Heart right ventricle (tissue), 16 donors: ENCODE data around the gene RPL23. TPM values are rescaled to one million over a fixed set of nuclear protein-coding genes. Genes with fewer than 3 reads are reported as not detected.
A peak's percentile ranks its signal among the peaks of the same experiment; 100 is the strongest.
"Not testable (repeated sequence)": the region's sequence is repeated elsewhere in the genome, so short reads cannot be mapped to it uniquely, and the experiment has no call there.

Source experiments
- ATAC-seq, 8 donors: fragments of 200-7000 bp; cut with Tn5 transposase; one replicate each; pipeline ENCODE4 v1.9.1; 2020; ENCODE audit warnings: mild to moderate bottlenecking in 8 of 8, moderate library complexity in 8 of 8, moderate number of reproducible peaks in 1 of 8
- DNase-seq, 2 donors: peaks; one replicate each; pipeline ENCODE4 v3.0.0-alpha.2; 2020
- H3K27ac ChIP-seq, 10 donors: fragments of 200-600 bp; sonication (generic) in 2 of 10; one replicate each; pipeline versions ENCODE4 v1.5.0 to v1.8.0; 2020 to 2022; ENCODE audit warnings: mild to moderate bottlenecking in 3 of 10
- H3K27me3 ChIP-seq, 7 donors: fragments of 200-600 bp; one replicate each; pipeline ENCODE4 v1.8.0; 2021 to 2022; ENCODE audit warnings: mild to moderate bottlenecking in 2 of 7
- H3K36me3 ChIP-seq, 9 donors: fragments of 200-600 bp; sonication (generic) in 1 of 9; one replicate each; pipeline versions ENCODE4 v1.5.0 to v1.8.0; 2020 to 2022; ENCODE audit warnings: mild to moderate bottlenecking in 2 of 9
- H3K4me1 ChIP-seq, 9 donors: fragments of 200-600 bp; sonication (generic) in 1 of 9; one replicate each; pipeline versions ENCODE4 v1.5.0 to v1.8.0; 2020 to 2022; ENCODE audit warnings: mild to moderate bottlenecking in 4 of 9
- H3K4me3 ChIP-seq, 10 donors: fragments of 200-600 bp; sonication (generic) in 2 of 10; one replicate each; pipeline versions ENCODE4 v1.5.0 to v1.8.0; 2020 to 2022; ENCODE audit warnings: mild to moderate bottlenecking in 7 of 10, moderate library complexity in 2 of 10
- H3K9me3 ChIP-seq, 11 donors: fragments of 200-600 bp in 10 of 11; sonication (generic) in 2 of 11; one replicate each; pipeline versions ENCODE4 v1.5.0 to v1.8.0; 2013 to 2022; ENCODE audit warnings: mild to moderate bottlenecking in 2 of 11, control low read depth in 1 of 11, moderate library complexity in 1 of 11
- CTCF ChIP-seq, 9 donors: fragments of 200-600 bp; sonication (generic) in 2 of 9; IDR thresholded peaks; one replicate each; pipeline versions ENCODE4 v1.5.0 to v1.8.0; 2021 to 2022; ENCODE audit warnings: antibody characterized with exemption in 9 of 9, mild to moderate bottlenecking in 5 of 9, moderate library complexity in 1 of 9
- WGBS, 2 donors: extraction: QIAGEN DNeasy Blood & Tissue Kit; methylation state at CpG; one replicate each; pipeline ENCODE4 v1.1.7; 2013; ENCODE audit warnings: inconsistent platforms in 1 of 2; 5-methylcytosine and 5-hydroxymethylcytosine counted together
- intact Hi-C, 10 donors: fragments of 100-400 bp; cut with DNase I; formaldehyde crosslinking; loops; one replicate each; pipeline versions ENCODE4 v1.11.1 to v1.14.2; 2022
- polyA plus RNA-seq, 2 donors: library from polyadenylated mRNA; stranded (reverse); fragments of 200-250 nt; gene quantifications; one replicate each; pipeline ENCODE4 v1.2.3, GENCODE V29; 2013
- total RNA-seq, 10 donors: library from RNA; stranded (reverse); fragmentation: NEBNext Ultra II Directional in 3 of 10; extraction: Animal tissue kit (Norgen Biotek cat#: 25700) in 3 of 10; gene quantifications; one replicate each; pipeline versions ENCODE4 v1.2.1 to v1.2.4, GENCODE V29; 2021 to 2023
- donor health status: Arrhythmogenic right ventricular cardiomyopathy.
- donor health status: ischemic (EF 13 %, LVEDD 7.1; RV severe dilation, severe dysfunction).
- donor health status: healthy with polysubstance abuse.
- donor health status: DM: no; HTN: yes; CAD: no.
- donor health status: DM: no; HTN: no; CAD: no.
- donor health status: ischemic (EF 25% LVEDD 6.9; RV normal size, moderate dysfunction).
- donor health status: ischemic (EF 25% LVEDD 5.7; RV mildly dilated, moderate dysfunction).
- donor health status: healthy.
- donor health status: DM: yes; HTN: yes; CAD: no.
- donor health status: Ischemic cardiomyopathy.
- donor health status: ischemic (EF 35%, LVEDD 5.7; RV mildly dilated, moderate dysfunction).
- donor health status: nonischemic (EF 11% LVEDD 7.7; RV severe dilation, severe dysfunction).
- donor health status: DM: yes; HTN: yes; CAD: no.
- donor health status: PGD.
- donor health status: ischemic (EF 29% LVEDD 5.4; RV normal size, mild dysfunction).
- donor health status: nonischemic (EF 23%, LVEDD 6.1; RV moderate dilation, normal function).

Gene RPL23
- total and polyA plus RNA-seq, 12 donors: 725 to 2,733 (median 850) TPM

GRCh38 chr17:38867179-38867967 is 13.9 kb upstream of the RPL23 start:
- intact Hi-C loops: loop anchor here in 1 of 10 donors (5.0 kb wide), 1 partner anchor 55 kb away; no protein-coding TSS in a partner anchor
- H3K27ac ChIP-seq: peak overlapping the region; percentile 85 to 99 (median 95)
- H3K4me3 ChIP-seq: peak overlapping the region in 8 of 10 donors; percentile 76 to 99 (median 97)
- H3K9me3 ChIP-seq: no peaks in the 10 kb centered on the region
- peak in 7 of 9 donors; percentile 9 to 49 (median 34) for TF ChIP-seq CTCF (IDR thresholded peaks at IDR 0.05)
- WGBS, 2 donors: 30 to 35% methylated on average over 31 of the region's 31 CpGs
- peaks cover 0 to 5% (median 0%) of the 10 kb centered on the region in 9 donors for H3K36me3 ChIP-seq
- no peaks in the 10 kb centered on the region for H3K27me3 ChIP-seq
- H3K4me1 ChIP-seq: peaks cover 8 to 34% (median 25%) of the 10 kb centered on the region in 9 donors
- ATAC-seq: no peak
- DNase-seq: peak in 1 of 2 donors; percentile 57

GRCh38 chr17:38864636-38865398 is 11.3 kb upstream of the RPL23 start:
- intact Hi-C loops: loop anchor here in 1 of 10 donors (5.0 kb wide), 1 partner anchor 57 kb away; no protein-coding TSS in a partner anchor
- WGBS, 2 donors: 64 to 69% methylated on average over 11 of the region's 11 CpGs

GRCh38 chr17:38861399-38861843 is 7.9 kb upstream of the RPL23 start:
- Histone ChIP-seq H3K27ac (no peak overlapping the region), H3K4me1 (peaks cover 0 to 9% (median 0%) of the 10 kb centered on the region in 9 donors), H3K27me3 (no peaks in the 10 kb centered on the region), H3K36me3 (no peaks in the 10 kb centered on the region), H3K4me3 (no peak overlapping the region), H3K9me3 (no peaks in the 10 kb centered on the region)
- WGBS, 2 donors: 21 to 22% methylated on average over 8 of the region's 8 CpGs
- intact Hi-C loops: no loop called here
- peak in 1 of 8 donors; percentile 37 for ATAC-seq
- DNase-seq: no peak
- no peak for TF ChIP-seq CTCF (IDR thresholded peaks at IDR 0.05)

More at GRCh38 chr17:38864636-38865398, 11.3 kb upstream of the RPL23 start:
- no peak overlapping the region for H3K27ac ChIP-seq
- ATAC-seq (no peak), DNase-seq (no peak)
- H3K4me1 ChIP-seq: peaks cover 0 to 17% (median 12%) of the 10 kb centered on the region in 9 donors
- H3K4me3 ChIP-seq: no peak overlapping the region
- H3K36me3 ChIP-seq: no peaks in the 10 kb centered on the region
- peak in 1 of 9 donors; percentile 9 for TF ChIP-seq CTCF (IDR thresholded peaks at IDR 0.05)
- H3K27me3 ChIP-seq: no peaks in the 10 kb centered on the region
- no peaks in the 10 kb centered on the region for H3K9me3 ChIP-seq

- no peaks in the 10 kb centered on the region for H3K9me3 ChIP-seq
- no peak for TF ChIP-seq CTCF (IDR thresholded peaks at IDR 0.05)
- peaks cover under 1 to 22% (median 11%) of the 10 kb centered on the region in 9 donors for H3K4me1 ChIP-seq
- DNase-seq (no peak), ATAC-seq (no peak)
- no peak overlapping the region for H3K4me3 ChIP-seq
- no peak overlapping the region for H3K27ac ChIP-seq
- intact Hi-C loops: loop anchor here in 1 of 10 donors (10.0 kb wide), 1 partner anchor 102 kb away; the partner anchor contains the start of gene PSMB3
- H3K36me3 ChIP-seq: peaks cover 0 to 6% (median 0%) of the 10 kb centered on the region in 9 donors
- WGBS, 2 donors: 76 to 77% methylated on average over 5 of the region's 5 CpGs
- no peaks in the 10 kb centered on the region for H3K27me3 ChIP-seq
These were observed 3.8 kb upstream of the RPL23 start for GRCh38 chr17:38857271-38857670.

GRCh38 chr17:38855101-38855714 is 1.7 kb upstream of the RPL23 start:
- 87 to 88% methylated on average over 28 of the region's 28 CpGs for WGBS, 2 donors
- H3K4me3 ChIP-seq, ATAC-seq, DNase-seq, H3K27ac ChIP-seq, H3K27me3 ChIP-seq, H3K9me3 ChIP-seq: not testable (repeated sequence)
- peaks cover 0 to 26% (median 19%) of the 10 kb centered on the region in 9 donors for H3K36me3 ChIP-seq
- H3K4me1 ChIP-seq: peaks cover 12 to 42% (median 32%) of the 10 kb centered on the region in 9 donors
- intact Hi-C loops: loop anchor here in 1 of 10 donors (10.0 kb wide), 1 partner anchor 100 kb away; the partner anchor contains the start of gene PSMB3
